HG03520 (cell line): ENCODE measurements around the gene EHMT1.
"Not testable (repeated sequence)": the region's sequence is repeated elsewhere in the genome, so short reads cannot be mapped to it uniquely, and the experiment has no call there.

ENCODE experiments used
- ATAC-seq: cut with Tn5 transposase; IDR thresholded peaks from one replicate; pipeline ENCODE4 v1.9.1; 2021; ENCODE audit warnings: mild to moderate bottlenecking, moderate library complexity; ENCODE audit not compliant: unreplicated experiment

EHMT1 gene

GRCh38 chr9:137838576-137838975 is 219.8 kb downstream of the EHMT1 start:
- ATAC-seq, result no peak

- ATAC-seq, result no peak
Measured at GRCh38 chr9:137843355-137843754, 224.6 kb downstream of the EHMT1 start.

GRCh38 chr9:137851516-137852267 is 232.9 kb downstream of the EHMT1 start:
- ATAC-seq, result no peak

GRCh38 chr9:137853392-137853995 is 234.7 kb downstream of the EHMT1 start:
- ATAC-seq, result no peak

- no peak for ATAC-seq
Measured at GRCh38 chr9:137860361-137860760, 241.6 kb downstream of the EHMT1 start.

- no peak for ATAC-seq
Measured at GRCh38 chr9:137865581-137866145, 246.9 kb downstream of the EHMT1 start.

- no peak for ATAC-seq
Measured at GRCh38 chr9:137866226-137867141, 247.7 kb downstream of the EHMT1 start.

- no peak for ATAC-seq
Measured at GRCh38 chr9:137870432-137870831, 251.6 kb downstream of the EHMT1 start.

- no peak for ATAC-seq
Measured at GRCh38 chr9:137872296-137872695, 253.5 kb downstream of the EHMT1 start.

GRCh38 chr9:137873408-137873807 is 254.6 kb downstream of the EHMT1 start:
- ATAC-seq, result no peak

GRCh38 chr9:137873858-137874362 is 255.1 kb downstream of the EHMT1 start:
- no peak for ATAC-seq

- ATAC-seq, result no peak
Measured at GRCh38 chr9:137875354-137875753, 256.5 kb downstream of the EHMT1 start.

- ATAC-seq, result no peak
Measured at GRCh38 chr9:137875846-137876245, 257.0 kb downstream of the EHMT1 start.

- no peak for ATAC-seq
Measured at GRCh38 chr9:137876269-137876668, 257.5 kb downstream of the EHMT1 start.

GRCh38 chr9:137876781-137877386 is 258.1 kb downstream of the EHMT1 start:
- no peak for ATAC-seq

GRCh38 chr9:137877506-137878122 is 258.8 kb downstream of the EHMT1 start, which contains the start of gene CACNA1B:
CACNA1B (plus strand) TSS chr9:137877782; CDS start chr9:137877934, 152 bp downstream.
- not testable (repeated sequence) for ATAC-seq

GRCh38 chr9:137878146-137878941 is 259.5 kb downstream of the EHMT1 start:
- ATAC-seq, result no peak

- no peak for ATAC-seq
Measured at GRCh38 chr9:137879052-137879451, 260.2 kb downstream of the EHMT1 start.

GRCh38 chr9:137879566-137880150 is 260.9 kb downstream of the EHMT1 start:
- no peak for ATAC-seq
